ENCODE results near the gene ASTN2. TPM values are rescaled to one million over a fixed set of nuclear protein-coding genes. Genes with fewer than 3 reads are reported as not detected.

ASTN2 gene
- total and polyA plus RNA-seq, 9 of the 15 experiments (the other 6 are each of a cell fraction or from before 2014, with no cell fraction given): 0.56 to 3.5 (median 1.9) TPM

DNA sequence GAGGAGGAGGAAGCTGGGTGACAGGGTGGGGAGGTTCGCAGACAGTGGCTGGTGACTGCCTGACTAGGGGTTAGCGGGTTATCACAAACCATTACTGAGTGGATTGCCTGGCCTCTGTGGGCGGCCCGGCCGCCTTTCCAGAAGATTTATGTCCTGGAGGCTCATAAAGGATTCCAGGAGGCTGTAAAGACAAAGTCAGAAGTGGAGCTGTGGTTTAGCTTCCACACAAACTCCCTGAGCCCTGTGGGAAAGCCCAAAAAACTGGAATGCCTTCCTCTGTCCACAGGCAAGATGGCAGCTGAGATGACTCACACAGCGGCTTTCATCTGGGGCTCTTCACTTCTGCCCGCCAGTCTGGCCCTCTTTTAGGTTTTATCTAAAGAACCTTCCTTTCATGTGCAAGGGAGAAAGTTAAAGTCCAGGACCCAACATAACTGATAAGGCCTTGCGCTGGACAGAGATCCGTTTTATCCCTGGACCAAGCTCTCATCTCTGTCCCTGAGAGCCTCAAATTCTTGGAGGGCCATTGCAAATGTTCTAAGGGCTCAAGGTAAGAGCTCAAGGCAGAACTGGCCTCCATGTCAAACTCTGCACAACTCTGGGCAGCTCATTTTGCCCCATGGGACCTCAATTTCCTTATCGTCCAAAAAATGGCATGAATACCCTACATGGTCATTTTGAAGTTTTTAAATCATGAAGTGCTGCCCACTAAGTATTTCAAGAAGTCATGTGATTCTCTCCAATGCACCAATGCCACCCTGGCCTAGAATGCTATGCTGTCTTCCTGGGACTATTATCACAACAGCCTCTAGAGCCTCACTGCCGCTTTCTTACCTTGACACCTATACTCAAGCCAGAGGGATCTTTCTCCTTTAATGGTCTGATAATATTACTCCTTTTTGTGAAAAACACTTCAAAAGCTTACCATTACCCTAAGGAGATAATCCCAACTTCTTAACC is 977.2 kb downstream of the ASTN2 start (continued):
- TF ChIP-seq, protein P1, sequence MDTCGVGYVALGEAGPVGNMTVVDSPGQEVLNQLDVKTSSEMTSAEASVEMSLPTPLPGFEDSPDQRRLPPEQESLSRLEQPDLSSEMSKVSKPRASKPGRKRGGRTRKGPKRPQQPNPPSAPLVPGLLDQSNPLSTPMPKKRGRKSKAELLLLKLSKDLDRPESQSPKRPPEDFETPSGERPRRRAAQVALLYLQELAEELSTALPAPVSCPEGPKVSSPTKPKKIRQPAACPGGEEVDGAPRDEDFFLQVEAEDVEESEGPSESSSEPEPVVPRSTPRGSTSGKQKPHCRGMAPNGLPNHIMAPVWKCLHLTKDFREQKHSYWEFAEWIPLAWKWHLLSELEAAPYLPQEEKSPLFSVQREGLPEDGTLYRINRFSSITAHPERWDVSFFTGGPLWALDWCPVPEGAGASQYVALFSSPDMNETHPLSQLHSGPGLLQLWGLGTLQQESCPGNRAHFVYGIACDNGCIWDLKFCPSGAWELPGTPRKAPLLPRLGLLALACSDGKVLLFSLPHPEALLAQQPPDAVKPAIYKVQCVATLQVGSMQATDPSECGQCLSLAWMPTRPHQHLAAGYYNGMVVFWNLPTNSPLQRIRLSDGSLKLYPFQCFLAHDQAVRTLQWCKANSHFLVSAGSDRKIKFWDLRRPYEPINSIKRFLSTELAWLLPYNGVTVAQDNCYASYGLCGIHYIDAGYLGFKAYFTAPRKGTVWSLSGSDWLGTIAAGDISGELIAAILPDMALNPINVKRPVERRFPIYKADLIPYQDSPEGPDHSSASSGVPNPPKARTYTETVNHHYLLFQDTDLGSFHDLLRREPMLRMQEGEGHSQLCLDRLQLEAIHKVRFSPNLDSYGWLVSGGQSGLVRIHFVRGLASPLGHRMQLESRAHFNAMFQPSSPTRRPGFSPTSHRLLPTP (IDR thresholded peaks at IDR 0.05; ENCODE audit: borderline replicate concordance, extremely low read depth, insufficient read length): no peak
- TF ChIP-seq, protein P2, sequence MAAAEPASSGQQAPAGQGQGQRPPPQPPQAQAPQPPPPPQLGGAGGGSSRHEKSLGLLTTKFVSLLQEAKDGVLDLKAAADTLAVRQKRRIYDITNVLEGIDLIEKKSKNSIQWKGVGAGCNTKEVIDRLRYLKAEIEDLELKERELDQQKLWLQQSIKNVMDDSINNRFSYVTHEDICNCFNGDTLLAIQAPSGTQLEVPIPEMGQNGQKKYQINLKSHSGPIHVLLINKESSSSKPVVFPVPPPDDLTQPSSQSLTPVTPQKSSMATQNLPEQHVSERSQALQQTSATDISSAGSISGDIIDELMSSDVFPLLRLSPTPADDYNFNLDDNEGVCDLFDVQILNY (CRISPR knock-in tag; IDR thresholded peaks at IDR 0.05): no peak
- TF ChIP-seq, protein P3, sequence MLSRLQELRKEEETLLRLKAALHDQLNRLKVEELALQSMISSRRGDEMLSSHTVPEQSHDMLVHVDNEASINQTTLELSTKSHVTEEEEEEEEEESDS (CRISPR knock-in tag; IDR thresholded peaks at IDR 0.05): no peak
- TF ChIP-seq ZNF316 (IDR thresholded peaks at IDR 0.05) (peak; percentile 37; the same call in 1 of the 2 replicates), NCOA2 (IDR thresholded peaks at IDR 0.05; ENCODE audit: partially characterized antibody in 2 of 2) (peak in 1 of 2 experiments; percentile 88), NEUROD1 (IDR thresholded peaks at IDR 0.05; ENCODE audit: borderline replicate concordance, low read depth, low read length, partially characterized antibody) (no peak), ZNF3 (CRISPR knock-in tag; IDR thresholded peaks at IDR 0.05) (no peak)
- TF ChIP-seq, protein P4, sequence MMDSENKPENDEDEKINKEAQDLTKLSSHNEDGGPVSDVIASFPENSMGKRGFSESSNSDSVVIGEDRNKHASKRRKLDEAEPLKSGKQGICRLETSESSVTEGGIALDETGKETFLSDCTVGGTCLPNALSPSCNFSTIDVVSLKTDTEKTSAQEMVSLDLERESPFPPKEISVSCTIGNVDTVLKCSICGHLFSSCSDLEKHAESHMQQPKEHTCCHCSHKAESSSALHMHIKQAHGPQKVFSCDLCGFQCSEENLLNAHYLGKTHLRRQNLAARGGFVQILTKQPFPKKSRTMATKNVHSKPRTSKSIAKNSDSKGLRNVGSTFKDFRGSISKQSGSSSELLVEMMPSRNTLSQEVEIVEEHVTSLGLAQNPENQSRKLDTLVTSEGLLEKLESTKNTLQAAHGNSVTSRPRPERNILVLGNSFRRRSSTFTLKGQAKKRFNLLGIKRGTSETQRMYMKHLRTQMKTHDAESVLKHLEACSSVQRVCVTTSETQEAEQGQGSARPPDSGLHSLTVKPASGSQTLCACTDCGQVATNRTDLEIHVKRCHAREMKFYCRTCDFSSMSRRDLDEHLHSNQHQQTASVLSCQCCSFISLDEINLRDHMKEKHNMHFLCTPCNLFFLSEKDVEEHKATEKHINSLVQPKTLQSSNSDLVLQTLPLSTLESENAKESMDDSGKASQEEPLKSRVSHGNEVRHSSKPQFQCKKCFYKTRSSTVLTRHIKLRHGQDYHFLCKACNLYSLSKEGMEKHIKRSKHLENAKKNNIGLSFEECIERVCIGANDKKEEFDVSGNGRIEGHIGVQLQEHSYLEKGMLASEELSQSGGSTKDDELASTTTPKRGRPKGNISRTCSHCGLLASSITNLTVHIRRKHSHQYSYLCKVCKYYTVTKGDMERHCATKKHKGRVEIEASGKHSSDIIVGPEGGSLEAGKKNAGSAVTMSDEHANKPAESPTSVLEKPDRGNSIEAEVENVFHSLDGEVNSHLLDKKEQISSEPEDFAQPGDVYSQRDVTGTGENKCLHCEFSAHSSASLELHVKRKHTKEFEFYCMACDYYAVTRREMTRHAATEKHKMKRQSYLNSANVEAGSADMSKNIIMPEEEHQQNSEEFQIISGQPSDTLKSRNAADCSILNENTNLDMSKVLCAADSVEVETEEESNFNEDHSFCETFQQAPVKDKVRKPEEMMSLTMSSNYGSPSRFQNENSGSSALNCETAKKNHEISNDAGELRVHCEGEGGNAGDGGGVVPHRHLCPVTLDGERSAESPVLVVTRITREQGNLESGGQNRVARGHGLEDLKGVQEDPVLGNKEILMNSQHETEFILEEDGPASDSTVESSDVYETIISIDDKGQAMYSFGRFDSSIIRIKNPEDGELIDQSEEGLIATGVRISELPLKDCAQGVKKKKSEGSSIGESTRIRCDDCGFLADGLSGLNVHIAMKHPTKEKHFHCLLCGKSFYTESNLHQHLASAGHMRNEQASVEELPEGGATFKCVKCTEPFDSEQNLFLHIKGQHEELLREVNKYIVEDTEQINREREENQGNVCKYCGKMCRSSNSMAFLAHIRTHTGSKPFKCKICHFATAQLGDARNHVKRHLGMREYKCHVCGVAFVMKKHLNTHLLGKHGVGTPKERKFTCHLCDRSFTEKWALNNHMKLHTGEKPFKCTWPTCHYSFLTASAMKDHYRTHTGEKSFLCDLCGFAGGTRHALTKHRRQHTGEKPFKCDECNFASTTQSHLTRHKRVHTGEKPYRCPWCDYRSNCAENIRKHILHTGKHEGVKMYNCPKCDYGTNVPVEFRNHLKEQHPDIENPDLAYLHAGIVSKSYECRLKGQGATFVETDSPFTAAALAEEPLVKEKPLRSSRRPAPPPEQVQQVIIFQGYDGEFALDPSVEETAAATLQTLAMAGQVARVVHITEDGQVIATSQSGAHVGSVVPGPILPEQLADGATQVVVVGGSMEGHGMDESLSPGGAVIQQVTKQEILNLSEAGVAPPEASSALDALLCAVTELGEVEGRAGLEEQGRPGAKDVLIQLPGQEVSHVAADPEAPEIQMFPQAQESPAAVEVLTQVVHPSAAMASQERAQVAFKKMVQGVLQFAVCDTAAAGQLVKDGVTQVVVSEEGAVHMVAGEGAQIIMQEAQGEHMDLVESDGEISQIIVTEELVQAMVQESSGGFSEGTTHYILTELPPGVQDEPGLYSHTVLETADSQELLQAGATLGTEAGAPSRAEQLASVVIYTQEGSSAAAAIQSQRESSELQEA (IDR thresholded peaks at IDR 0.05; ENCODE audit: low read depth): no peak
- TF ChIP-seq, protein P5, sequence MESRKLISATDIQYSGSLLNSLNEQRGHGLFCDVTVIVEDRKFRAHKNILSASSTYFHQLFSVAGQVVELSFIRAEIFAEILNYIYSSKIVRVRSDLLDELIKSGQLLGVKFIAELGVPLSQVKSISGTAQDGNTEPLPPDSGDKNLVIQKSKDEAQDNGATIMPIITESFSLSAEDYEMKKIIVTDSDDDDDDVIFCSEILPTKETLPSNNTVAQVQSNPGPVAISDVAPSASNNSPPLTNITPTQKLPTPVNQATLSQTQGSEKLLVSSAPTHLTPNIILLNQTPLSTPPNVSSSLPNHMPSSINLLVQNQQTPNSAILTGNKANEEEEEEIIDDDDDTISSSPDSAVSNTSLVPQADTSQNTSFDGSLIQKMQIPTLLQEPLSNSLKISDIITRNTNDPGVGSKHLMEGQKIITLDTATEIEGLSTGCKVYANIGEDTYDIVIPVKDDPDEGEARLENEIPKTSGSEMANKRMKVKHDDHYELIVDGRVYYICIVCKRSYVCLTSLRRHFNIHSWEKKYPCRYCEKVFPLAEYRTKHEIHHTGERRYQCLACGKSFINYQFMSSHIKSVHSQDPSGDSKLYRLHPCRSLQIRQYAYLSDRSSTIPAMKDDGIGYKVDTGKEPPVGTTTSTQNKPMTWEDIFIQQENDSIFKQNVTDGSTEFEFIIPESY (CRISPR knock-in tag; IDR thresholded peaks at IDR 0.05): no peak
- TF ChIP-seq, protein P6, sequence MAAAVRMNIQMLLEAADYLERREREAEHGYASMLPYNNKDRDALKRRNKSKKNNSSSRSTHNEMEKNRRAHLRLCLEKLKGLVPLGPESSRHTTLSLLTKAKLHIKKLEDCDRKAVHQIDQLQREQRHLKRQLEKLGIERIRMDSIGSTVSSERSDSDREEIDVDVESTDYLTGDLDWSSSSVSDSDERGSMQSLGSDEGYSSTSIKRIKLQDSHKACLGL (CRISPR knock-in tag; IDR thresholded peaks at IDR 0.05; ENCODE audit: borderline replicate concordance, poor library complexity, severe bottlenecking): no peak

All from K562 (cell line).